ENCODE data around the gene HOXD8. TPM values are rescaled to one million over a fixed set of nuclear protein-coding genes. Genes with fewer than 3 reads are reported as not detected.

The HOXD8 gene
- total and polyA plus RNA-seq, 9 of the 15 experiments (the other 6 are each of a cell fraction or from before 2014, with no cell fraction given), result 0.04 to 0.15 TPM; not detected in 7

DNA sequence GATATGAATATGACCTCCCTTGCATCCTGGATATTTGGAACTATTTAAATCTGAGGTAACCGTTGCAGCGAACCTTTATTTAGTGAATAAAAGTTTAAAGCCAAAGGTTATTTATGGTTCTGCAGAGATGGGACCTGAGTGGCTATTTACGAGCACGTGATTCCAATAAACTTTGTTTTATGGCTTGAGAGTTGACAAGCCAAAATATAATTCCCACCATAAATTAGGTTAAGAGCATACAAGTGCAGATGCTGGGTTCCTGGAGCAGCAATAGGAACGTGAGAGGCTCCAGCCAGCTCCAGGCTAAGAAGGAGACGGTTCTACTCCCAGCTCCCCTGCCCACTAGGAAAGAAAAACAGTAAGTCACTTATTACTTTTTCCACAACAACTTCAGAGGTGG, 16.6 kb downstream of the HOXD8 start:
- Histone ChIP-seq H3K4me2 (ENCODE audit: insufficient read depth, low read length) (no peak overlapping the region), H3K79me2 (ENCODE audit: control insufficient read depth, insufficient read depth, low read length) (no peaks in the 10 kb centered on the region), H3K4me3 (no peak overlapping the region), H3K9ac (ENCODE audit: insufficient read depth in 1 of 2, low read depth in 2 of 2, low read length in 2 of 2) (no peak overlapping the region), H3K9me1 (ENCODE audit: control insufficient read depth, insufficient read depth, low read length) (no peaks in the 10 kb centered on the region), H2AFZ (ENCODE audit: low read depth, low read length) (no peak overlapping the region), H4K20me1 (replicated peaks; ENCODE audit: control insufficient read depth, insufficient read depth, low read length) (no peaks in the 10 kb centered on the region; the same call in 1 of the 2 replicates), H3K36me3 (ENCODE audit: control insufficient read depth, insufficient read depth, low read length) (no peaks in the 10 kb centered on the region), H3K9me3 (replicated peaks; ENCODE audit: control insufficient read depth, insufficient read depth, low read depth, low read length) (no peaks in the 10 kb centered on the region), H3K27me3 (ENCODE audit: control insufficient read depth in 2 of 2, insufficient read depth in 2 of 2, low read length in 2 of 2) (peaks cover 49 to 53% of the 10 kb centered on the region in 2 experiments), H3K27ac (ENCODE audit: extremely low read depth, low read depth, low read length) (no peak overlapping the region), H3K4me1 (replicated peaks in 1 of 2; ENCODE audit: control insufficient read depth in 2 of 2, insufficient read depth in 2 of 2, low read length in 2 of 2) (no peaks in the 10 kb centered on the region)
- in situ Hi-C loops (cut with MboI) (loop anchor here (25.0 kb wide), 2 partner anchors 666 to 1616 kb away; no protein-coding TSS in a partner anchor), intact Hi-C loops (cut with micrococcal nuclease) (loop anchor here (10.0 kb wide), 2 partner anchors 229 to 1609 kb away; no protein-coding TSS in a partner anchor)
- under 1% methylated on average over 6 of the region's 6 CpGs for WGBS (ENCODE audit: insufficient coverage, low coverage, missing lambda C conversion rate)
- FAIRE-seq, result no peak
- DNase-seq (ENCODE audit: extremely low read depth in 1 of 4, low spot score in 3 of 4), result no peak
- POLR2A ChIA-PET, result interaction anchor here (0.6 kb wide), 1 partner anchor 269 kb away, joined by 3 read pairs; no protein-coding TSS in a partner anchor
- TF ChIP-seq MCM3 (IDR thresholded peaks at IDR 0.05) (no peak), BACH1 (tag; IDR thresholded peaks at IDR 0.05) (no peak), RNF2 (IDR thresholded peaks at IDR 0.05) (no peak), HCFC1 (IDR thresholded peaks at IDR 0.05; ENCODE audit: low read depth, low read length) (no peak), MCM2 (IDR thresholded peaks at IDR 0.05; ENCODE audit: low read depth) (no peak)
- TF ChIP-seq, protein P1, sequence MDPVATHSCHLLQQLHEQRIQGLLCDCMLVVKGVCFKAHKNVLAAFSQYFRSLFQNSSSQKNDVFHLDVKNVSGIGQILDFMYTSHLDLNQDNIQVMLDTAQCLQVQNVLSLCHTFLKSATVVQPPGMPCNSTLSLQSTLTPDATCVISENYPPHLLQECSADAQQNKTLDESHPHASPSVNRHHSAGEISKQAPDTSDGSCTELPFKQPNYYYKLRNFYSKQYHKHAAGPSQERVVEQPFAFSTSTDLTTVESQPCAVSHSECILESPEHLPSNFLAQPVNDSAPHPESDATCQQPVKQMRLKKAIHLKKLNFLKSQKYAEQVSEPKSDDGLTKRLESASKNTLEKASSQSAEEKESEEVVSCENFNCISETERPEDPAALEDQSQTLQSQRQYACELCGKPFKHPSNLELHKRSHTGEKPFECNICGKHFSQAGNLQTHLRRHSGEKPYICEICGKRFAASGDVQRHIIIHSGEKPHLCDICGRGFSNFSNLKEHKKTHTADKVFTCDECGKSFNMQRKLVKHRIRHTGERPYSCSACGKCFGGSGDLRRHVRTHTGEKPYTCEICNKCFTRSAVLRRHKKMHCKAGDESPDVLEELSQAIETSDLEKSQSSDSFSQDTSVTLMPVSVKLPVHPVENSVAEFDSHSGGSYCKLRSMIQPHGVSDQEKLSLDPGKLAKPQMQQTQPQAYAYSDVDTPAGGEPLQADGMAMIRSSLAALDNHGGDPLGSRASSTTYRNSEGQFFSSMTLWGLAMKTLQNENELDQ (CRISPR knock-in tag; IDR thresholded peaks at IDR 0.05; ENCODE audit: borderline replicate concordance), result no peak
- TF ChIP-seq, protein P2, sequence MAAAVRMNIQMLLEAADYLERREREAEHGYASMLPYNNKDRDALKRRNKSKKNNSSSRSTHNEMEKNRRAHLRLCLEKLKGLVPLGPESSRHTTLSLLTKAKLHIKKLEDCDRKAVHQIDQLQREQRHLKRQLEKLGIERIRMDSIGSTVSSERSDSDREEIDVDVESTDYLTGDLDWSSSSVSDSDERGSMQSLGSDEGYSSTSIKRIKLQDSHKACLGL (CRISPR knock-in tag; IDR thresholded peaks at IDR 0.05; ENCODE audit: borderline replicate concordance, poor library complexity, severe bottlenecking), result no peak
- TF ChIP-seq, protein P3, sequence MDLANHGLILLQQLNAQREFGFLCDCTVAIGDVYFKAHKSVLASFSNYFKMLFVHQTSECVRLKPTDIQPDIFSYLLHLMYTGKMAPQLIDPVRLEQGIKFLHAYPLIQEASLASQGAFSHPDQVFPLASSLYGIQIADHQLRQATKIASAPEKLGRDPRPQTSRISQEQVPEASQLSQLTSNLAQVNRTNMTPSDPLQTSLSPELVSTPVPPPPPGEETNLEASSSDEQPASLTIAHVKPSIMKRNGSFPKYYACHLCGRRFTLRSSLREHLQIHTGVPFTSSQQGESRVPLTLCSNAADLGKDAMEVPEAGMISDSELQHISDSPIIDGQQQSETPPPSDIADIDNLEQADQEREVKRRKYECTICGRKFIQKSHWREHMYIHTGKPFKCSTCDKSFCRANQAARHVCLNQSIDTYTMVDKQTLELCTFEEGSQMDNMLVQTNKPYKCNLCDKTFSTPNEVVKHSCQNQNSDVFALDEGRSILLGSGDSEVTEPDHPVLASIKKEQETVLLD (IDR thresholded peaks at IDR 0.05), result no peak
- no TSS peak for BruUV-seq (replicated peaks)
- ATAC-seq, result no peak
- CTCF ChIA-PET (ENCODE audit: low intra/inter-chr PET ratio), result no interaction called here

All from K562 (cell line).